Keratinocyte (primary cell): ENCODE measurements around the gene SORBS1.

ENCODE experiments used
- EZH2 ChIP-seq: IDR thresholded peaks from one replicate; pipeline ENCODE4 v1.6.1; 2012; ENCODE audit warnings: inconsistent platforms, mild to moderate bottlenecking, low read length, moderate library complexity
- TF ChIP-seq, protein P1 (sequence below), 3 experiments: IDR thresholded peaks in 1 of 3; conservative IDR thresholded peaks in 1 of 3; optimal IDR thresholded peaks in 1 of 3; 2 replicates in 2 of 3; 3 replicates in 1 of 3; pipeline versions ENCODE3 to v1.5.1; 2011; ENCODE audit warnings: low read length in 3 of 3, mild to moderate bottlenecking in 3 of 3, moderate library complexity in 2 of 3, control low read depth in 1 of 3, inconsistent platforms in 1 of 3; ENCODE audit not compliant: insufficient read depth in 2 of 3; ENCODE audit errors: extremely low read depth in 1 of 3

DNA sequence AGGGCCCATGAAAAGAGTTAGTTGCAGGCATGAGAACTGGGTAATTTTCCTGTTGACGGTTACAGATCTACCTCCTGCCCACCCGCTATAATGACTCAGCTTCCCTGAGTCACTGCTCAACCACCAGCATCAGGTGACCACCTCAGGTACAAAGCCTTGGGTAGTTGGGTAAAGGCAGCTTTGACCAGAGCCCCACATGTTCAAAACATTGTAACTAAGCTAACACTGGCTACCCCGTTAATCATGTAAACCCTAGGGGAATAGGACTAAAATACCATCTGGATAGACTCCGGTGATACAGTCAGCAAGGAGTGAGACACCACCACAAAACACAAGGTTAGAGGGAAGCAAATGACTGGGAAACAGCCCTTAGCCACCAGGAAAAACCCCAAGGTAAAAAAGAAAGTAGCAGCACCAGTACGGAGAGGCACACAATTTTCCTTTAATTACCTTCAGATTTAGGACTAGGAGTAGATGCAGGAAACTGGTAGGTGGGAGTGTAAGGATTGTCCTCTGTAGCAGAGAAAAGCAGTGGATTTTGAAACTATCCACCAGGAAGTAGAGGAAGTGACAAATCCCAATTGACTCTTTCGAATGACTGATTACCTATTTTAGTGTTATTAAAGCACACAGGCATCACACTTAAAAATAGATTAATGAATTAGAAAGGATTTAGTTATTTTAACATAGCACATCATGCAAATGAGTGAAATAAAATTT, 166.8 kb downstream of the SORBS1 start:
- TF ChIP-seq, protein P1, sequence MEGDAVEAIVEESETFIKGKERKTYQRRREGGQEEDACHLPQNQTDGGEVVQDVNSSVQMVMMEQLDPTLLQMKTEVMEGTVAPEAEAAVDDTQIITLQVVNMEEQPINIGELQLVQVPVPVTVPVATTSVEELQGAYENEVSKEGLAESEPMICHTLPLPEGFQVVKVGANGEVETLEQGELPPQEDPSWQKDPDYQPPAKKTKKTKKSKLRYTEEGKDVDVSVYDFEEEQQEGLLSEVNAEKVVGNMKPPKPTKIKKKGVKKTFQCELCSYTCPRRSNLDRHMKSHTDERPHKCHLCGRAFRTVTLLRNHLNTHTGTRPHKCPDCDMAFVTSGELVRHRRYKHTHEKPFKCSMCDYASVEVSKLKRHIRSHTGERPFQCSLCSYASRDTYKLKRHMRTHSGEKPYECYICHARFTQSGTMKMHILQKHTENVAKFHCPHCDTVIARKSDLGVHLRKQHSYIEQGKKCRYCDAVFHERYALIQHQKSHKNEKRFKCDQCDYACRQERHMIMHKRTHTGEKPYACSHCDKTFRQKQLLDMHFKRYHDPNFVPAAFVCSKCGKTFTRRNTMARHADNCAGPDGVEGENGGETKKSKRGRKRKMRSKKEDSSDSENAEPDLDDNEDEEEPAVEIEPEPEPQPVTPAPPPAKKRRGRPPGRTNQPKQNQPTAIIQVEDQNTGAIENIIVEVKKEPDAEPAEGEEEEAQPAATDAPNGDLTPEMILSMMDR (optimal IDR thresholded peaks at IDR 0.05 in 1 of 3, IDR thresholded peaks at IDR 0.05 in 1 of 3, conservative IDR thresholded peaks at IDR 0.05 in 1 of 3; ENCODE audit: extremely low read depth in 1 of 3, insufficient read depth in 2 of 3, low read length in 3 of 3) = no peak
- no peak for TF ChIP-seq EZH2
